GM18909 (cell line): ENCODE results near the gene GPATCH3.
"Not testable (repeated sequence)": the region's sequence is repeated elsewhere in the genome, so short reads cannot be mapped to it uniquely, and the experiment has no call there.

Experiments
- ATAC-seq: cut with Tn5 transposase; IDR thresholded peaks from one replicate; pipeline ENCODE4 v1.9.1; 2021; ENCODE audit warnings: mild to moderate bottlenecking; ENCODE audit not compliant: unreplicated experiment, poor library complexity

GPATCH3 gene

DNA sequence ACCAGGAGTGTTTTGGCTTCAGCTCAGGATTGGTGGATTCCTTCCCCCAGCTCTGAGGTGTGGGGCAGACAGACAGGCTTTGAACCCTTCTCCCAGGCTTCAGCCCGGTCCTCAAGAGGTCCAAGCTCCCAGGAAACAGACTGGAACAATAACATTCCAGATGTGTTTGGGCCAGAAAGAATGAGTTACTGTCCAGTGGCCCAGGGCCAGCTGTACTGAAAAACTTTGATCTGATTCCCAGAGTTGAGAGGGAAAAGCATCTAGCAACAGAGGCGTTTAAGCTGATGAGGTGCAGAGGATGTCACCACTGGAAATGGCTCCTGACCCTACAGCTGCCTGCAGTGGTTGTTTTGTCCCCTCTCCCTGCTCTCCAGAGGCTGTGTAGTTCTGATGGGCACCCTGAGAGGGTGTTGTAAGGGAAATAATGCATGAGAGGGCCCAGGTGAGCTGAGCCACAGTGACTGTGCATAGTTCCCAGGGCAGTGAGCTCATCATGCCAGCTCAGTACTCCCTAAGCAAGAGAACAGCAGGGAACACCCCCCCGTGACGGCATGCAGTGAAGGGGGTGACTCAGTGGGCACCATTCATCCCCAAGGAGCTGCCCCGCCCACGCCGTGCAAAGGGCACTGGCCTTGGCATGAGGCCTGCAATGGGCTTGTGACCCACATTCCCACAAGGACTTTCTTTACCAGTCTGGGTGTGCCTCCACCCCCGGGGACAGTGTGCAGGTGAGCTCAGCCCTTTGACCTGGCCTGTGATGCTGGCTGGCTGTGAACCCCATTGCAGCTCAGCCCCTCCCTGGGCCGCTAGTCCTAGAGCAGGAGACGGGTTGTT, 51.1 kb downstream of the GPATCH3 start:
- ATAC-seq, result no peak

DNA sequence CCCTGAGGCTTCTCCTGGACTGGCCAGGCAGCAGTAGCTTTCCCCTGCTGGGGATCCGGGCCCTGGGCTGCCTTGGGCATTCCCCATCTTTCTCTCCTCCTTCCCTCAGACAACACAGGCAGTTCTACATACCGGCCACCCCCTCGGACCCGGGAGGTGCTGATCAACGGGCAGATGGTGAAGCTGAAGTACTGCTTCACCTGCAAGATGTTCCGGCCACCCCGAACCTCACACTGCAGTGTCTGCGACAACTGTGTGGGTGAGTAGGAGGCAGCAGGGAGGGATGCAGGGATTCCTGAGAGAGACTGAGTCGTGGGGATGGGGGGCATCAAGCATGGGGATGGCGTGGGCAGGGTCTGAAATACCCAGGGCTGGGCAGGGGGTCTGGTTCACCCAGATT, 51.8 kb downstream of the GPATCH3 start:
- no peak for ATAC-seq

DNA sequence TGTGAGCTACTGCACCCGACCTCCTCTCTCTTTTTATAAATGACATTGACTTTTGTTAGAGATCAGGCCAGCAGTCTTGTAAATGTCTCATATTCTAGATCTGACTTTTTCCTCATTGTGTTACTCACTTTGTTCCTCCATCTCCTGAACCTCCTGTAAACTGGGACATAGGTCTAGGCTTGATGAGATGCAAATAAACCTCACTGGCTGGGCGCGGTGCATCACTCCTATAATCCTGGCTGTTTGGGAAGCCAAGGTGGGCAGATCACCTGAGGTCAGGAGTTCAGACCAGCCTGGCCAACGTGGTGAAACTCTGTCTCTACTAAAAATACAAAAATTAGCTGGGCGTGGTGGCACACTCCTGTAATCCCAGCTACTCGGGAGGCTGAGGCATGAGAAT, 52.4 kb downstream of the GPATCH3 start:
- ATAC-seq, result not testable (repeated sequence)

DNA sequence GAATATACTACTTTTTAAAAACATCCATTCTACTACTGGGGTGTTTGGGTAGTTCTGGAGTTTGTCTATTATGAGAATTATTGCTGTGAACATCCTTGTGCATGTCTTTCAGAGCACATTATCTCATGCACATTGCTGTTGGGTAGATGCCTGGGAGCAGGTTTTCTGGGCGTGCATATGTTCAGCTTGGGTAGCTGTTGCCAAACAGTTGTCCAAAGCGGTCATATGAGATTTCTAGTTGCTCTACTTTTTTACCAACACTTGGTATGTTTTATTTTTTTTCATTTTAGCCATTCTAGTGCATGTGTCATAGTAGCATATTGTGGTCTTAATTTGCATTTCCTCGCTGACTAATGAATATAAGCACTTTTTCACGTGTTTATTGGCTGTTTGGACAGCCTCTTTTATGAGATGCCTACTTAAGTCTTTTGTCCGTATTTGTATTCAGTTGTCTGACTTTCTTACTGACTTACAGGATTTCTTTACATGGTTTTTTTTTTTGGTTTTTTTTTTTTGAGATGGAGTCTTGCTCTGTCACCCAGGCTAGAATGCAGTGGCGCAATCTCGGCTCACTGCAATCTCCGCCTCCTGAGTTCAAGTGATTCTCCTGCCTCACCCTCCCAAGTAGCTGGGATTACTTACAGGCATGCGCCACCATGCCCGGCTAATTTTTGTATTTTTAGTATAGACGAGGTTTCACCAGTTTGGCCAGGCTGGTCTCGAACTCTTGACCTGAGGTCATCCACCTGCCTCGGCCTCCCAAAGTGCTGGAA, 55.7 kb downstream of the GPATCH3 start:
- no peak for ATAC-seq
